HepG2 (cell line): Measurements from ENCODE around the gene PSMB11. TPM values are rescaled to one million over a fixed set of nuclear protein-coding genes. Genes with fewer than 3 reads are reported as not detected.

Source experiments
- ADNP ChIP-seq: sonication (generic); formaldehyde crosslinking; IDR thresholded peaks from 2 replicates; pipeline ENCODE4 v1.4.0; 2020; ENCODE audit warnings: missing genetic modification reagents
- AGO2 ChIP-seq: fragments of 200-400 bp; formaldehyde crosslinking; optimal IDR thresholded peaks from 2 replicates; pipeline ENCODE3; 2017; ENCODE audit warnings: mild to moderate bottlenecking, low read depth, low read length, moderate library complexity
- ARNT2 ChIP-seq: sonication (generic); formaldehyde crosslinking; IDR thresholded peaks from 2 replicates; pipeline ENCODE4 v1.8.0; 2022; ENCODE audit warnings: mild to moderate bottlenecking, low read depth, missing genetic modification reagents, moderate library complexity
- BRF2 ChIP-seq: sonication (generic); formaldehyde crosslinking; IDR thresholded peaks from 2 replicates; pipeline ENCODE4 v1.8.1; 2022; ENCODE audit warnings: mild to moderate bottlenecking, missing genetic modification reagents
- CBFB ChIP-seq: sonication (generic); formaldehyde crosslinking; IDR thresholded peaks from 2 replicates; pipeline ENCODE4 v1.4.0; 2020; ENCODE audit warnings: missing genetic modification reagents
- ETV5 ChIP-seq: IDR thresholded peaks from 2 replicates; pipeline ENCODE4 v1.6.1; 2018; ENCODE audit warnings: missing biosample characterization, missing genetic modification reagents, inconsistent platforms, borderline replicate concordance
- FOXK2 ChIP-seq: fragments of 450-650 bp; IDR thresholded peaks from 2 replicates; pipeline ENCODE4 v1.6.1; 2016
- HDAC2 ChIP-seq: sonication (generic); formaldehyde crosslinking; IDR thresholded peaks from 2 replicates; pipeline ENCODE4 v1.4.0; 2020; ENCODE audit warnings: missing genetic modification reagents
- MAFK ChIP-seq, 2 experiments: IDR thresholded peaks in 1 of 2; conservative IDR thresholded peaks in 1 of 2; 2 replicates each; pipeline ENCODE4 v1.6.1; 2011; ENCODE audit warnings: improper control_type of control experiment in 2 of 2, low read length in 2 of 2
- NFYB ChIP-seq: sonication (generic); formaldehyde crosslinking; IDR thresholded peaks from 2 replicates; pipeline ENCODE4 v1.4.0; 2020; ENCODE audit warnings: missing genetic modification reagents
- NR2F6 ChIP-seq, 2 experiments: IDR thresholded peaks; 2 replicates each; pipeline ENCODE4 v1.6.1; 2016; ENCODE audit warnings: antibody characterized with exemption in 1 of 2, mild to moderate bottlenecking in 1 of 2
- NRL ChIP-seq: sonication (generic); formaldehyde crosslinking; IDR thresholded peaks from 2 replicates; pipeline ENCODE4 v1.5.0; 2020; ENCODE audit warnings: missing genetic modification reagents, mild to moderate bottlenecking, moderate library complexity, borderline replicate concordance
- PHF5A ChIP-seq: IDR thresholded peaks from one replicate; pipeline ENCODE4 v1.6.1; 2018; ENCODE audit warnings: low read depth, missing genetic modification reagents; ENCODE audit not compliant: unreplicated experiment
- PRDM4 ChIP-seq: sonication (generic); formaldehyde crosslinking; IDR thresholded peaks from 2 replicates; pipeline ENCODE4 v1.9.0; 2021; ENCODE audit warnings: missing genetic modification reagents, borderline replicate concordance
- SMAD3 ChIP-seq: sonication (generic); formaldehyde crosslinking; IDR thresholded peaks from 2 replicates; pipeline ENCODE4 v1.4.0; 2020; ENCODE audit warnings: missing genetic modification reagents
- TEAD3 ChIP-seq: optimal IDR thresholded peaks from 2 replicates; pipeline ENCODE3; 2016; ENCODE audit warnings: borderline replicate concordance
- TFE3 ChIP-seq: IDR thresholded peaks from 2 replicates; pipeline ENCODE4 v1.6.1; 2016
- ZBTB25 ChIP-seq: IDR thresholded peaks from 2 replicates; pipeline ENCODE4 v1.6.1; 2018; ENCODE audit warnings: missing genetic modification reagents
- ZFP91 ChIP-seq: sonication (generic); formaldehyde crosslinking; IDR thresholded peaks from 2 replicates; pipeline ENCODE4 v1.9.0; 2022; ENCODE audit warnings: missing genetic modification reagents, mild to moderate bottlenecking, borderline replicate concordance
- ZMYM3 ChIP-seq: sonication (generic); formaldehyde crosslinking; IDR thresholded peaks from 2 replicates; pipeline ENCODE4 v1.5.1; 2020; ENCODE audit warnings: mild to moderate bottlenecking, missing genetic modification reagents
- ZNF12 ChIP-seq: sonication (generic); formaldehyde crosslinking; IDR thresholded peaks from 2 replicates; pipeline ENCODE4 v1.5.0; 2020; ENCODE audit warnings: missing genetic modification reagents
- ZNF143 ChIP-seq: sonication (generic); formaldehyde crosslinking; IDR thresholded peaks from 2 replicates; pipeline ENCODE4 v1.4.0; 2020; ENCODE audit warnings: missing genetic modification reagents
- ZNF354B ChIP-seq: sonication (generic); formaldehyde crosslinking; IDR thresholded peaks from 2 replicates; pipeline ENCODE4 v1.8.0; 2022; ENCODE audit warnings: mild to moderate bottlenecking, missing genetic modification reagents
- ZZZ3 ChIP-seq: sonication (generic); formaldehyde crosslinking; IDR thresholded peaks from 2 replicates; pipeline ENCODE4 v1.4.0; 2020; ENCODE audit warnings: missing genetic modification reagents, mild to moderate bottlenecking, borderline replicate concordance
- polyA plus RNA-seq, 8 experiments: library from polyadenylated mRNA; depleted of rRNA in 3 of 8; stranded (reverse) in 7 of 8; unstranded in 1 of 8; fragments of >200 nt; fragmentation: Illumina TruSeq in 4 of 8; extraction: Trizol in 4 of 8; gene quantifications; 2 replicates each; pipeline versions ENCODE4 v1.2.1 to v1.2.3, GENCODE V29; 2011 to 2016; ENCODE audit warnings: low read depth in 4 of 8, missing spikeins in 1 of 8, mixed read lengths in 1 of 8; ENCODE audit not compliant: insufficient read depth in 1 of 8
- total RNA-seq, 5 experiments: library from RNA; depleted of rRNA; stranded (reverse); fragments of >200 nt; fragmentation: Illumina TruSeq; extraction: Trizol; gene quantifications; 2 replicates each; pipeline ENCODE4 v1.2.3, GENCODE V29; 2016; ENCODE audit warnings: low read depth in 1 of 5

Gene PSMB11
- total and polyA plus RNA-seq, 2 of the 13 experiments (the other 11 are each of a cell fraction or from before 2014, with no cell fraction given): not detected

- no peak for TF ChIP-seq PRDM4 (CRISPR knock-in tag)
- no peak for TF ChIP-seq ARNT2 (CRISPR knock-in tag)
- TF ChIP-seq MAFK (conservative IDR thresholded peaks at IDR 0.05 in 1 of 2, IDR thresholded peaks at IDR 0.05 in 1 of 2; ENCODE audit: low read length in 2 of 2): no peak
- no peak for TF ChIP-seq TFE3
- TF ChIP-seq ZFP91 (CRISPR knock-in tag): 0 out of 2 replicates have a peak, but pooled peaks have one; percentile 21
- no peak for TF ChIP-seq NRL (CRISPR knock-in tag)
- no peak for TF ChIP-seq ETV5 (CRISPR knock-in tag)
- no peak for TF ChIP-seq SMAD3 (CRISPR knock-in tag)
- TF ChIP-seq HDAC2 (CRISPR knock-in tag): no peak
- no peak for TF ChIP-seq AGO2
- TF ChIP-seq FOXK2: no peak
- TF ChIP-seq NFYB (CRISPR knock-in tag): no peak
- no peak for TF ChIP-seq ZZZ3 (CRISPR knock-in tag)
- TF ChIP-seq BRF2 (CRISPR knock-in tag): no peak
- TF ChIP-seq ZBTB25 (CRISPR knock-in tag): no peak
- no peak for TF ChIP-seq ZNF143 (CRISPR knock-in tag)
- 0 out of 2 replicates have a peak, but pooled peaks have one; percentile 23 for TF ChIP-seq ZMYM3 (CRISPR knock-in tag)
- no peak for TF ChIP-seq PHF5A
- TF ChIP-seq TEAD3: no peak
- TF ChIP-seq NR2F6 (IDR thresholded peaks at IDR 0.05): no peak; the same call in 1 of the 2 replicates
- no peak for TF ChIP-seq NR2F6 (CRISPR knock-in tag; IDR thresholded peaks at IDR 0.05)
- TF ChIP-seq ZNF12: no peak
- no peak for TF ChIP-seq ZNF354B (CRISPR knock-in tag)
- no peak for TF ChIP-seq ADNP (CRISPR knock-in tag)
- TF ChIP-seq CBFB (CRISPR knock-in tag): no peak
Observed at GRCh38 chr14:23025151-23025814, 16.7 kb upstream of the PSMB11 start (continued).
